H1 (cell line): ENCODE results near the gene AP2B1. TPM values are rescaled to one million over a fixed set of nuclear protein-coding genes. Genes with fewer than 3 reads are reported as not detected.

Experiments
- CTCF ChIA-PET: fragments of 300-600 bp; sonication (Branson Sonifier 250); formaldehyde crosslinking; loops from one replicate; lab custom pipeline; 2021; ENCODE audit not compliant: partially characterized antibody; lab: Charles Lee
- POLR2A ChIA-PET: fragments of 300-600 bp; sonication (Branson Sonifier 250); formaldehyde crosslinking; loops from one replicate; lab custom pipeline; 2021; ENCODE audit warnings: inconsistent platforms; ENCODE audit not compliant: partially characterized antibody; lab: Charles Lee
- DNase-seq, 2 experiments: peaks; one replicate each; pipeline versions ENCODE4 v3.0.0 to v3.0.0-alpha.2; 2010 to 2022; ENCODE audit warnings: low spot score in 2 of 2, low read depth in 1 of 2, mixed read lengths in 1 of 2
- FAIRE-seq: peaks from 2 replicates; lab custom pipeline; 2011; peaks lifted over from hg19 to GRCh38; lab: Jason Lieb, UNC
- H2AFZ ChIP-seq: 2 replicates; pipeline ENCODE4 v1.8.1; 2012; ENCODE audit warnings: low read length, inconsistent platforms
- H2AK5ac ChIP-seq: 2 replicates; pipeline ENCODE4 v1.6.1; 2013; ENCODE audit warnings: low read depth, low read length
- H2BK120ac ChIP-seq: replicated peaks from 2 replicates; pipeline ENCODE3; 2013; ENCODE audit warnings: low read depth, low read length, inconsistent platforms
- H2BK12ac ChIP-seq: 2 replicates; pipeline ENCODE4 v1.6.1; 2013; ENCODE audit warnings: low read depth, low read length
- H2BK15ac ChIP-seq: 2 replicates; pipeline ENCODE4 v1.6.1; 2013; ENCODE audit warnings: low read length
- H2BK20ac ChIP-seq: 2 replicates; pipeline ENCODE4 v1.6.1; 2013; ENCODE audit warnings: low read length
- H2BK5ac ChIP-seq: 2 replicates; pipeline ENCODE4 v1.6.1; 2013; ENCODE audit warnings: low read depth, low read length
- H3K14ac ChIP-seq: 2 replicates; pipeline ENCODE4 v1.6.1; 2013; ENCODE audit warnings: inconsistent platforms; ENCODE audit not compliant: insufficient read length
- H3K18ac ChIP-seq: 2 replicates; pipeline ENCODE4 v1.6.1; 2013; ENCODE audit warnings: low read length; ENCODE audit errors: extremely low read depth
- H3K23ac ChIP-seq: 2 replicates; pipeline ENCODE4 v1.6.1; 2013; ENCODE audit warnings: inconsistent platforms; ENCODE audit not compliant: insufficient read length
- H3K23me2 ChIP-seq: 2 replicates; pipeline ENCODE4 v1.6.1; 2013; ENCODE audit warnings: low read depth, low read length
- H3K27ac ChIP-seq: 2 replicates; pipeline ENCODE4 v1.6.1; 2011; ENCODE audit warnings: low read depth, low read length, inconsistent platforms
- H3K27me3 ChIP-seq, 4 experiments: replicated peaks in 1 of 4; 1 replicate in 1 of 4; 2 replicates in 3 of 4; pipeline versions ENCODE4 v1.6.1 to v1.8.1; 2011 to 2013; ENCODE audit warnings: low read length in 3 of 4, mild to moderate bottlenecking in 3 of 4, inconsistent platforms in 2 of 4, mixed read lengths in 2 of 4, moderate library complexity in 1 of 4; ENCODE audit not compliant: control insufficient read depth in 3 of 4, insufficient read depth in 3 of 4; ENCODE audit errors: extremely low read depth in 1 of 4
- H3K36me3 ChIP-seq, 4 experiments: 2 replicates each; pipeline versions ENCODE4 v1.6.1 to v1.8.1; 2011 to 2013; ENCODE audit warnings: mild to moderate bottlenecking in 4 of 4, low read length in 3 of 4, moderate library complexity in 2 of 4, control low read depth in 1 of 4, inconsistent platforms in 1 of 4; ENCODE audit not compliant: insufficient read depth in 4 of 4, control insufficient read depth in 2 of 4
- H3K4ac ChIP-seq: replicated peaks from 2 replicates; pipeline ENCODE3; 2013; ENCODE audit warnings: low read length, low read depth, mixed read lengths, inconsistent platforms; ENCODE audit not compliant: insufficient read length
- H3K4me1 ChIP-seq, 4 experiments: replicated peaks in 1 of 4; 1 replicate in 1 of 4; 2 replicates in 3 of 4; pipeline versions ENCODE4 v1.6.1 to v1.8.1; 2011 to 2013; ENCODE audit warnings: low read length in 3 of 4, inconsistent platforms in 2 of 4, mixed read lengths in 1 of 4; ENCODE audit not compliant: insufficient read depth in 4 of 4, control insufficient read depth in 3 of 4
- H3K4me2 ChIP-seq, 2 experiments: 2 replicates each; pipeline versions ENCODE4 v1.6.1 to v1.8.1; 2011 to 2013; ENCODE audit warnings: low read depth in 2 of 2, low read length in 2 of 2, control low read depth in 1 of 2, inconsistent platforms in 1 of 2, mild to moderate bottlenecking in 1 of 2; ENCODE audit not compliant: insufficient read depth in 1 of 2
- H3K4me3 ChIP-seq, 4 experiments: fragments of 200-600, 300-600 bp in 1 of 4; sonication (generic), shearing (Covaris generic), sonication (Bioruptor Twin) in 1 of 4; 2 replicates each; pipeline versions ENCODE4 v1.5.1 to v1.8.1; 2011 to 2016; ENCODE audit warnings: low read length in 4 of 4, low read depth in 3 of 4, control low read depth in 2 of 4, inconsistent platforms in 2 of 4, mild to moderate bottlenecking in 2 of 4, mixed read lengths in 1 of 4, moderate library complexity in 1 of 4; ENCODE audit not compliant: insufficient read depth in 2 of 4; ENCODE audit errors: extremely low read depth in 1 of 4
- H3K56ac ChIP-seq: replicated peaks from 2 replicates; pipeline ENCODE3; 2013; ENCODE audit warnings: low read depth, mild to moderate bottlenecking, mixed read lengths, low read length, inconsistent platforms; ENCODE audit not compliant: insufficient read length
- H3K79me1 ChIP-seq: 2 replicates; pipeline ENCODE4 v1.6.1; 2013; ENCODE audit warnings: low read depth, low read length, control low read depth
- H3K79me2 ChIP-seq, 2 experiments: 2 replicates each; pipeline versions ENCODE4 v1.6.1 to v1.8.1; 2012 to 2013; ENCODE audit warnings: low read length in 2 of 2, mild to moderate bottlenecking in 2 of 2, inconsistent platforms in 1 of 2; ENCODE audit not compliant: insufficient read depth in 2 of 2, control insufficient read depth in 1 of 2
- H3K9ac ChIP-seq, 4 experiments: replicated peaks in 1 of 4; 1 replicate in 1 of 4; 2 replicates in 3 of 4; pipeline versions ENCODE4 v1.6.1 to v1.8.1; 2011 to 2013; ENCODE audit warnings: low read depth in 3 of 4, low read length in 3 of 4, control low read depth in 2 of 4, mild to moderate bottlenecking in 2 of 4, moderate library complexity in 2 of 4, inconsistent platforms in 1 of 4; ENCODE audit errors: extremely low read depth in 1 of 4
- H3K9me3 ChIP-seq, 2 experiments: 2 replicates each; pipeline versions ENCODE4 v1.6.1 to v1.8.1; 2012 to 2013; ENCODE audit warnings: mild to moderate bottlenecking in 2 of 2, moderate library complexity in 2 of 2, control low read depth in 1 of 2, inconsistent platforms in 1 of 2, low read depth in 1 of 2, low read length in 1 of 2, mixed read lengths in 1 of 2; ENCODE audit not compliant: insufficient read depth in 2 of 2
- H4K20me1 ChIP-seq, 2 experiments: replicated peaks in 1 of 2; 2 replicates each; pipeline versions ENCODE3 to v1.8.1; 2011 to 2013; ENCODE audit warnings: inconsistent platforms in 2 of 2, low read length in 2 of 2, mild to moderate bottlenecking in 1 of 2; ENCODE audit not compliant: insufficient read depth in 2 of 2, control insufficient read depth in 1 of 2
- H4K5ac ChIP-seq: 2 replicates; pipeline ENCODE4 v1.6.1; 2013; ENCODE audit warnings: low read length, low read depth, mixed read lengths, inconsistent platforms; ENCODE audit not compliant: insufficient read length
- H4K8ac ChIP-seq: 2 replicates; pipeline ENCODE4 v1.8.0; 2013; ENCODE audit warnings: mild to moderate bottlenecking, moderate library complexity, low read length, inconsistent platforms; ENCODE audit not compliant: insufficient read depth; ENCODE audit errors: extremely low read depth
- H4K91ac ChIP-seq: replicated peaks from 2 replicates; pipeline ENCODE3; 2013; ENCODE audit warnings: low read length, mixed read lengths, inconsistent platforms; ENCODE audit not compliant: insufficient read length
- ATF2 ChIP-seq: IDR thresholded peaks from 2 replicates; pipeline ENCODE4 v1.6.1; 2012; ENCODE audit warnings: low read length, inconsistent platforms
- CTCF ChIP-seq, 3 experiments: IDR thresholded peaks; 1 replicate in 2 of 3; 2 replicates in 1 of 3; pipeline versions ENCODE4 v1.5.1 to v1.6.1; 2011; ENCODE audit warnings: low read length in 3 of 3, mild to moderate bottlenecking in 3 of 3, inconsistent platforms in 2 of 3, low read depth in 1 of 3, moderate library complexity in 1 of 3; ENCODE audit not compliant: insufficient read depth in 1 of 3; ENCODE audit errors: control extremely low read depth in 1 of 3
- RAD21 ChIP-seq, 2 experiments: IDR thresholded peaks in 1 of 2; conservative IDR thresholded peaks in 1 of 2; 2 replicates each; pipeline ENCODE4 v1.6.1; 2011; ENCODE audit warnings: low read depth in 2 of 2, low read length in 2 of 2, improper control_type of control experiment in 1 of 2, inconsistent platforms in 1 of 2, mild to moderate bottlenecking in 1 of 2, moderate library complexity in 1 of 2
- RFX5 ChIP-seq: IDR thresholded peaks from 2 replicates; pipeline ENCODE4 v1.6.1; 2011; ENCODE audit warnings: low read depth, low read length, improper control_type of control experiment, borderline replicate concordance
- RNF2 ChIP-seq: fragments of 200-900, 300-1000 bp; sonication (generic); IDR thresholded peaks from 2 replicates; pipeline ENCODE4 v1.7.1; 2016; ENCODE audit warnings: borderline replicate concordance, low read depth, mild to moderate bottlenecking, antibody characterized with exemption, low read length; ENCODE audit not compliant: poor library complexity, severe bottlenecking; ENCODE audit errors: missing control alignments
- TBP ChIP-seq: IDR thresholded peaks from 2 replicates; pipeline ENCODE4 v1.6.1; 2011; ENCODE audit warnings: low read depth, low read length, improper control_type of control experiment
- WGBS, 2 experiments: shearing (Covaris generic) in 1 of 2; methylation state at CpG; one replicate each; pipeline versions ENCODE4 v1.1.6 to v1.1.7; 2013 to 2015; ENCODE audit warnings: low lambda C conversion rate in 2 of 2, mixed read lengths in 2 of 2, inconsistent platforms in 1 of 2, low coverage in 1 of 2, missing lambda C conversion rate in 1 of 2; ENCODE audit not compliant: insufficient replicate concordance in 2 of 2, insufficient coverage in 1 of 2, insufficient read length in 1 of 2; ENCODE audit errors: extremely low coverage in 1 of 2, missing lambda C conversion rate in 1 of 2; 5-methylcytosine and 5-hydroxymethylcytosine counted together
- polyA plus RNA-seq, 7 experiments: library from polyadenylated mRNA; depleted of rRNA in 3 of 7; stranded (reverse) in 5 of 7; unstranded in 2 of 7; fragments of >200 nt in 5 of 7; fragments of 200-250 nt in 2 of 7; gene quantifications; 1 replicate in 5 of 7; 2 replicates in 1 of 7; 4 replicates in 1 of 7; pipeline versions ENCODE4 v1.2.1 to v1.2.3, GENCODE V29; 2011 to 2013; ENCODE audit warnings: missing spikeins in 2 of 7, mixed read lengths in 2 of 7
- total RNA-seq: library from RNA; stranded (reverse); fragmentation: NEBNext Ultra II Directional; extraction: Animal tissue kit (Norgen Biotek cat#: 25700); gene quantifications from 2 replicates; pipeline ENCODE4 v1.2.1, GENCODE V29; 2021

The AP2B1 gene
- total and polyA plus RNA-seq, 2 of the 8 experiments (the other 6 are each of a cell fraction or from before 2014, with no cell fraction given): 95.5 to 199 TPM

GRCh38 chr17:35612924-35613521 lies 25.9 kb downstream of the AP2B1 start:
- no peaks in the 10 kb centered on the region for H3K27me3 ChIP-seq
- ChIA-PET POLR2A (interaction anchor here (0.7 to 1.7 kb wide), 7 partner anchors 119 to 1933 kb away, joined by 3 to 5 read pairs (median 4); partner anchors contain the start of genes RASL10B and TAF15), CTCF (interaction anchor here (0.6 to 6.6 kb wide), 39 partner anchors 8 to 1709 kb away, joined by 3 to 166 read pairs (median 4); partner anchors contain the start of genes GAS2L2 and RASL10B)
- H2BK15ac ChIP-seq: no peak overlapping the region
- DNase-seq: peak in 1 of 2 experiments; percentile 55
- H3K27ac ChIP-seq: no peak overlapping the region
- no peak overlapping the region for H3K9ac ChIP-seq
- no peak overlapping the region for H2BK120ac ChIP-seq
- peaks cover 2 to 23% (median 12%) of the 10 kb centered on the region in 4 experiments; a peak in 6 of 8 replicates for H3K36me3 ChIP-seq
- H3K23ac ChIP-seq: no peak overlapping the region
- H3K18ac ChIP-seq: no peak overlapping the region
- H2BK20ac ChIP-seq: no peak overlapping the region
- peaks cover 0 to 3% of the 10 kb centered on the region in 2 experiments for H4K20me1 ChIP-seq
- H3K14ac ChIP-seq: no peak overlapping the region
- no peaks in the 10 kb centered on the region for H3K9me3 ChIP-seq
- no peaks in the 10 kb centered on the region for H3K79me1 ChIP-seq
- no peaks in the 10 kb centered on the region for H3K23me2 ChIP-seq
- H4K8ac ChIP-seq: no peak overlapping the region
- no peak overlapping the region for H3K56ac ChIP-seq
- H2BK5ac ChIP-seq: no peak overlapping the region
- FAIRE-seq: peak; percentile 55
- no peak overlapping the region for H4K5ac ChIP-seq
- no peak overlapping the region for H2BK12ac ChIP-seq
- H3K79me2 ChIP-seq: no peaks in the 10 kb centered on the region
- no peak overlapping the region for H2AFZ ChIP-seq
- 59% methylated on average over 2 of the region's 2 CpGs; no CpG with 5 or more reads in 1 of the 2 experiments for WGBS, 2 experiments
- no peaks in the 10 kb centered on the region for H3K4me1 ChIP-seq
- H2AK5ac ChIP-seq: no peak overlapping the region
- H4K91ac ChIP-seq: no peak overlapping the region
- H3K4me2 ChIP-seq: no peak overlapping the region
- H3K4ac ChIP-seq: no peak overlapping the region
- no peak overlapping the region for H3K4me3 ChIP-seq
- TF ChIP-seq RFX5: no peak
- TF ChIP-seq RNF2: no peak
- TF ChIP-seq TBP: no peak
- peak; percentile 70 for TF ChIP-seq RAD21 (IDR thresholded peaks at IDR 0.05 in 1 of 2, conservative IDR thresholded peaks at IDR 0.05 in 1 of 2; ENCODE audit: low read depth in 2 of 2, low read length in 2 of 2)
- peak in 2 of 3 experiments; percentile 50 to 69; a peak in 2 of 4 replicates for TF ChIP-seq CTCF (IDR thresholded peaks at IDR 0.05; ENCODE audit: control extremely low read depth in 1 of 3, insufficient read depth in 1 of 3, low read depth in 1 of 3, low read length in 3 of 3)
- no peak for TF ChIP-seq ATF2
